ENCODE measurements around the gene EPM2AIP1. TPM values are rescaled to one million over a fixed set of nuclear protein-coding genes. Genes with fewer than 3 reads are reported as not detected.

EPM2AIP1 gene
- total RNA-seq, 1 experiment from 2014 or later: 8.7 TPM

- intact Hi-C loops (cut with micrococcal nuclease): no loop called here
- H3K79me2 ChIP-seq (ENCODE audit: insufficient read depth, low read length): no peaks in the 10 kb centered on the region
- no peak overlapping the region for H2AFZ ChIP-seq (ENCODE audit: low read depth, low read length, poor library complexity, severe bottlenecking)
- 0 out of 2 replicates have a peak overlapping the region, but pooled peaks have one; percentile 20 for H3K4me2 ChIP-seq (ENCODE audit: low read length)
- TF ChIP-seq SP1 (IDR thresholded peaks at IDR 0.05; ENCODE audit: low read depth) (no peak), MAX (IDR thresholded peaks at IDR 0.05) (no peak), ZFX (IDR thresholded peaks at IDR 0.05) (no peak), ZNF274 (IDR thresholded peaks at IDR 0.05; ENCODE audit: low read depth, low read length) (no peak), ELF1 (IDR thresholded peaks at IDR 0.05; ENCODE audit: borderline replicate concordance, low read depth) (no peak)
- H3K36me3 ChIP-seq (ENCODE audit: control insufficient read depth in 1 of 2, insufficient read depth in 2 of 2, low read length in 2 of 2): no peaks in the 10 kb centered on the region
- H3K9ac ChIP-seq (ENCODE audit: low read length): no peak overlapping the region
- DNase-seq (ENCODE audit: low read depth, low spot score) (no peak), ATAC-seq (peak; percentile 64)
- H4K20me1 ChIP-seq (ENCODE audit: insufficient read depth): no peaks in the 10 kb centered on the region
- ChIA-PET CTCF (interaction anchor here (1.4 kb wide), 1 partner anchor 11 kb away, joined by 7 read pairs; no protein-coding TSS in a partner anchor), POLR2A (interaction anchor here (1.0 kb wide), 1 partner anchor 23 kb away, joined by 4 read pairs; the partner anchor contains the start of genes EPM2AIP1 and MLH1), RAD21 (ENCODE audit: low non-redundant PET in 1 of 2, low total read pairs in 2 of 2, uncharacterized antibody in 2 of 2, unreplicated experiment in 2 of 2) (no interaction called here)
- no peaks in the 10 kb centered on the region for H3K9me3 ChIP-seq (ENCODE audit: control insufficient read depth in 1 of 2, insufficient read depth in 1 of 2, low read depth in 1 of 2, low read length in 2 of 2)
- no peaks in the 10 kb centered on the region for H3K27me3 ChIP-seq (ENCODE audit: insufficient read depth, low read length)
- no TSS peak for BruUV-seq (replicated peaks)
- no peaks in the 10 kb centered on the region for H3K9me2 ChIP-seq (ENCODE audit: insufficient read depth)
- H3K4me1 ChIP-seq (ENCODE audit: control insufficient read depth in 1 of 2, insufficient read depth in 2 of 2, low read length in 2 of 2): peaks cover 0 to 17% of the 10 kb centered on the region in 2 experiments; a peak in 3 of 4 replicates
- no peak overlapping the region for H3K4me3 ChIP-seq (replicated peaks in 1 of 2; ENCODE audit: low read depth in 1 of 2, low read length in 2 of 2)
- H3K27ac ChIP-seq (ENCODE audit: low read depth, low read length): no peak overlapping the region
These were observed 23.1 kb downstream of the EPM2AIP1 start for GRCh38 chr3:36969540-36970432.

DNA sequence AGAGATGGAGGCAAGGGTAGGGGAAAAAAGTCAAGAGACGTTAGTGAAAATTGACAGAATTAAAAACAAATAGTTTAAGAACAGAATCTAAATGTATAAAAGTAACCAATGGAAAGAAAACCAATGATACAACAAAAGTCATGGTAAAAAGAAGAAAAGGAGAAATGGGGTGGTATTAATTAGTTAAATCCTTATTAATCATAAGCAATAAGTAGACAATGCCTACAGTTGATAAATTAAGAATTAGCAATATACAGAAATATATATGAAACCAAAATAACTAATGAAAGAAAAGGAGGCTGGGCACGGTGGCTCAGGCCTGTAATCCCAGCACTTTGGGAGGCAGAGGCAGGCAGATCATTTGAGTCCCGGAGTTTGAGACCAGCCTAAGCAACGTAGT lies 23.8 kb downstream of the EPM2AIP1 start:
- H3K4me3 ChIP-seq (replicated peaks in 1 of 2; ENCODE audit: low read depth in 1 of 2, low read length in 2 of 2): no peak overlapping the region
- ChIA-PET POLR2A (interaction anchor here (1.0 kb wide), 1 partner anchor 24 kb away, joined by 4 read pairs; the partner anchor contains the start of genes EPM2AIP1 and MLH1), CTCF (interaction anchor here (1.4 kb wide), 1 partner anchor 10 kb away, joined by 7 read pairs; no protein-coding TSS in a partner anchor), RAD21 (ENCODE audit: low non-redundant PET in 1 of 2, low total read pairs in 2 of 2, uncharacterized antibody in 2 of 2, unreplicated experiment in 2 of 2) (no interaction called here)
- H3K4me2 ChIP-seq (ENCODE audit: low read length): no peak overlapping the region
- no peak overlapping the region for H3K27ac ChIP-seq (ENCODE audit: low read depth, low read length)
- H3K4me1 ChIP-seq (ENCODE audit: control insufficient read depth in 1 of 2, insufficient read depth in 2 of 2, low read length in 2 of 2): peaks cover 0 to 17% of the 10 kb centered on the region in 2 experiments; a peak in 3 of 4 replicates
- intact Hi-C loops (cut with micrococcal nuclease): no loop called here
- H3K36me3 ChIP-seq (ENCODE audit: control insufficient read depth in 1 of 2, insufficient read depth in 2 of 2, low read length in 2 of 2): no peaks in the 10 kb centered on the region
- ATAC-seq (no peak), DNase-seq (ENCODE audit: low read depth, low spot score) (no peak)
- H2AFZ ChIP-seq (ENCODE audit: low read depth, low read length, poor library complexity, severe bottlenecking): no peak overlapping the region
- H3K79me2 ChIP-seq (ENCODE audit: insufficient read depth, low read length): no peaks in the 10 kb centered on the region
- no peaks in the 10 kb centered on the region for H4K20me1 ChIP-seq (ENCODE audit: insufficient read depth)
- TF ChIP-seq JUND (IDR thresholded peaks at IDR 0.05) (no peak), TCF7L2 (IDR thresholded peaks at IDR 0.05; ENCODE audit: borderline replicate concordance, extremely low read depth, insufficient read depth, insufficient read length) (no peak), CBX3 (IDR thresholded peaks at IDR 0.05; ENCODE audit: low read depth) (no peak), ZFX (IDR thresholded peaks at IDR 0.05) (no peak), SP1 (IDR thresholded peaks at IDR 0.05; ENCODE audit: low read depth) (no peak), EZH2 (IDR thresholded peaks at IDR 0.05) (no peak), EGR1 (IDR thresholded peaks at IDR 0.05; ENCODE audit: low read depth) (no peak), MAX (IDR thresholded peaks at IDR 0.05) (no peak), SRF (IDR thresholded peaks at IDR 0.05; ENCODE audit: low read depth) (no peak), POLR2A (IDR thresholded peaks at IDR 0.05; ENCODE audit: borderline replicate concordance, extremely low read depth, insufficient read depth, insufficient read length) (no peak)
- TF ChIP-seq, protein P1, sequence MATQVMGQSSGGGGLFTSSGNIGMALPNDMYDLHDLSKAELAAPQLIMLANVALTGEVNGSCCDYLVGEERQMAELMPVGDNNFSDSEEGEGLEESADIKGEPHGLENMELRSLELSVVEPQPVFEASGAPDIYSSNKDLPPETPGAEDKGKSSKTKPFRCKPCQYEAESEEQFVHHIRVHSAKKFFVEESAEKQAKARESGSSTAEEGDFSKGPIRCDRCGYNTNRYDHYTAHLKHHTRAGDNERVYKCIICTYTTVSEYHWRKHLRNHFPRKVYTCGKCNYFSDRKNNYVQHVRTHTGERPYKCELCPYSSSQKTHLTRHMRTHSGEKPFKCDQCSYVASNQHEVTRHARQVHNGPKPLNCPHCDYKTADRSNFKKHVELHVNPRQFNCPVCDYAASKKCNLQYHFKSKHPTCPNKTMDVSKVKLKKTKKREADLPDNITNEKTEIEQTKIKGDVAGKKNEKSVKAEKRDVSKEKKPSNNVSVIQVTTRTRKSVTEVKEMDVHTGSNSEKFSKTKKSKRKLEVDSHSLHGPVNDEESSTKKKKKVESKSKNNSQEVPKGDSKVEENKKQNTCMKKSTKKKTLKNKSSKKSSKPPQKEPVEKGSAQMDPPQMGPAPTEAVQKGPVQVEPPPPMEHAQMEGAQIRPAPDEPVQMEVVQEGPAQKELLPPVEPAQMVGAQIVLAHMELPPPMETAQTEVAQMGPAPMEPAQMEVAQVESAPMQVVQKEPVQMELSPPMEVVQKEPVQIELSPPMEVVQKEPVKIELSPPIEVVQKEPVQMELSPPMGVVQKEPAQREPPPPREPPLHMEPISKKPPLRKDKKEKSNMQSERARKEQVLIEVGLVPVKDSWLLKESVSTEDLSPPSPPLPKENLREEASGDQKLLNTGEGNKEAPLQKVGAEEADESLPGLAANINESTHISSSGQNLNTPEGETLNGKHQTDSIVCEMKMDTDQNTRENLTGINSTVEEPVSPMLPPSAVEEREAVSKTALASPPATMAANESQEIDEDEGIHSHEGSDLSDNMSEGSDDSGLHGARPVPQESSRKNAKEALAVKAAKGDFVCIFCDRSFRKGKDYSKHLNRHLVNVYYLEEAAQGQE (IDR thresholded peaks at IDR 0.05; ENCODE audit: low read depth): no peak
- no TSS peak for BruUV-seq (replicated peaks)
- no peak overlapping the region for H3K9ac ChIP-seq (ENCODE audit: low read length)
- H3K9me3 ChIP-seq (ENCODE audit: control insufficient read depth in 1 of 2, insufficient read depth in 1 of 2, low read depth in 1 of 2, low read length in 2 of 2): no peaks in the 10 kb centered on the region
- H3K9me2 ChIP-seq (ENCODE audit: insufficient read depth): no peaks in the 10 kb centered on the region
- H3K27me3 ChIP-seq (ENCODE audit: insufficient read depth, low read length): no peaks in the 10 kb centered on the region
